Measurements from ENCODE around the gene MAP3K7.

MAP3K7 gene

DNA sequence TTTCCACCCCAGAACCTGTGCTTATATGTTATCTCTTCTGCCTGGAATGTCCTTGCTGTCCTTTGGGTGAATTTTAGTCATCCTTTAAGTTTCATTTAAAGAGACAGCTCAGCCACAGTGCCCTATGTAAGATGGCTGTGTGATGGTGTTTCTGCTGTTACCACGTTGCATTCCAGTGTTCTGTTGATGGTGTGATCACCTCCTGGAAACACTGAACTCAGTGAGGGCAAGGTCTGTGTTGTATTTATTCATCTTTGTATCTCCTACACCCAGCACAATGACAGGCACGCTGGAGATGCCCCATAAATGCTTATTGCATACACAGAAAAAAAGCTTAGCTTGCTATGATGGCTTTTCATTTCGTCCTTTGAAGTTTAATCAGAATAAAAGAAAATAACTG is 102.5 kb downstream of the MAP3K7 start:
- no peak for DNase-seq (ENCODE audit: low read depth)

GRCh38 chr6:90483956-90484355 is 102.9 kb downstream of the MAP3K7 start:
- no peak for DNase-seq (ENCODE audit: low read depth)

GRCh38 chr6:90483116-90483839 is 103.6 kb downstream of the MAP3K7 start:
- no peak for DNase-seq (ENCODE audit: low read depth)

DNA sequence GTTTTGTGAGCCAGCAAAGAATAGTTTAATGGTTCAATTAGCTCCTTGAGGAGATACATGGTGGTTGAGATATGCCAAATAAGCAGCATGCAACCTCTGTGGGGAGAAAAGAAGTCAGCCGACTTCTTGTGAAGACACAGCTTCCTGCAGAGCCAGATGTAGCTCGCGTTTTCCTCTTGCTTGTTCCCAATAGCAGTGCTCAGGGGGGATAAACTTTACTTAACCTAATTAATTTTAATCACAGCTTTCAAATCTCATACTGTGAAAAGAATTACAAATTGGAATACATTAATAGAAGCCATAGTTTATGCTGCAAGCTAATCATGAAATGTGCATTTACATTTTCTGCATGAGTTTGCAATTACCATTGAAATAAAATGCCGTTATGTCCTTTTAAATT is 106.2 kb downstream of the MAP3K7 start:
- DNase-seq (ENCODE audit: low read depth), result no peak

DNA sequence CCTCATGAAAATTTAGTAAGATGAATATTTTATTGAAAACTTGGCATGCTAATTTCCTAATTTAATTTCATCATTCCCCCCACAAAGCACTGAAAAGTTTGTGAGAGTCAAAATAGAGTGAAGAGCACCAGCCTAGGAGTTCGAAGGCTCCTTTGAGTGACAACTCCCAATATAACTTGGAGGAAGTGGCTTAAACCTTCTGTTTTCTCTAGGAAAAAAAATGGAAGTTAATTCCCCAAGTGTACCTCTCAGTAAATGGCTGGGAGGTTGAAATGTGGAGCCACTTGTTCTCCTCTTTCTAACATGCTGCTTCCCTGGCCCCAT is 107.3 kb downstream of the MAP3K7 start:
- no peak for DNase-seq (ENCODE audit: low read depth)

DNA sequence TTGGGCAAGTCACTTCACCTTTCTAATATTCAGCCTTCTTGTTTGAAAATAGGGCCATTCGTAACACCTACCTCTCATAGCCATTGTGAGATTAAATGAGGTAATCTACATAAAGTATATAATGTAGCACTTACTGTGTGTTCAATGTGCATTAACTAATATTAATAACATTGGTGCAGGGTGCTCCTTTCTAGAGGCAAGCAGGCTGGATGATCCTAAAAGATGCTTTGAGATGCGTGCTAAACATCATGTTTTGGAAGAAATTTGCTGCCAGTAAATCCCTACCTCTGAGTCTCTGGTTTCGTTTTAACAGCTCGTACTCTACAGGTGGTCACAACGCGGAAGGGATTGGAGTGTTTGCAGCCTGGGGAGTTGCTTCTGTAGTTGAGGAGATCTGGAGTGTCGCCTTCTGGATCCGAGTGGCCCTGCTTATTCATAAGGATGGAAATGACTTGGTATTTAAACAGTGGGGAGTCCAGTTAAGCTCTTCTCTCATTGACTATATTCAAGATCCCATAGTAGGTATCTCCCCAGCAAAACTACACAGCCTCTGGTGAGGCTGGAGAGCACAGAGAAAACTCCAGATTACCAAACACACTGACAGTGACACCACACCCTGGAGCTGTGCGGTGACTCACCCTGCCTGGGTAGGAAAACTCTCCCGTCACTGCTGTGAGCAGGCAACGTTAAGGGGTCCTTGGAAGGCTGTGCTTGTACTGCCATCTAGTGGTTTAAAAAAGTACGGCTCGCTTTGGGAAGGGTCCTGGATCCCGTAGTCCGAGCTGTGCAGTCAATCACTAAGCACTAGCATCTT is 107.9 kb downstream of the MAP3K7 start:
- peak; percentile 87 for DNase-seq (ENCODE audit: low read depth)

- no peak for DNase-seq (ENCODE audit: low read depth)
Measured at GRCh38 chr6:90478278-90478677, 108.6 kb downstream of the MAP3K7 start.

- DNase-seq (ENCODE audit: low read depth), result no peak
Measured at GRCh38 chr6:90477366-90477765, 109.5 kb downstream of the MAP3K7 start.

DNA sequence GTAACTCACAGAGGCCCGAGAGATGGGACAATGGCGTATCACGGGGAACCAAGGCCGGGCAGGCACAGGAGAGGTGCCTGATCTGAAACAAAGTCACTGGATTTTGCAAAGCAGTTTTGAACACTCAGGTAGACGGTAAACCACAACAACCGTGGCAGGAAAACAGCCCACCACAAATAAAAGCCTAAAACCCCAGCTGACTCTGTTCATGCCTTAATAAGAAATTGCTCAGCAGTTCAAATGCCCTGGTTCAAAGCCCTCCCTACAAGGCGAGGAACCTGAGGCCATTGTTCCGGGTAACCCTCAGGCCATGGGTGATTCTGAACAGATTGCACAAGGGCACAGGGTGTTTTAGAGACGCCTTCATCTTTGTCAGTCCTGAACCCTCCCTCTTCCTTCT is 114.2 kb downstream of the MAP3K7 start:
- no peak for DNase-seq (ENCODE audit: low read depth)

- DNase-seq (ENCODE audit: low read depth), result no peak
Measured at GRCh38 chr6:90471263-90471662, 115.6 kb downstream of the MAP3K7 start.

GRCh38 chr6:90469906-90470305 is 117.0 kb downstream of the MAP3K7 start:
- DNase-seq (ENCODE audit: low read depth), result no peak

DNA sequence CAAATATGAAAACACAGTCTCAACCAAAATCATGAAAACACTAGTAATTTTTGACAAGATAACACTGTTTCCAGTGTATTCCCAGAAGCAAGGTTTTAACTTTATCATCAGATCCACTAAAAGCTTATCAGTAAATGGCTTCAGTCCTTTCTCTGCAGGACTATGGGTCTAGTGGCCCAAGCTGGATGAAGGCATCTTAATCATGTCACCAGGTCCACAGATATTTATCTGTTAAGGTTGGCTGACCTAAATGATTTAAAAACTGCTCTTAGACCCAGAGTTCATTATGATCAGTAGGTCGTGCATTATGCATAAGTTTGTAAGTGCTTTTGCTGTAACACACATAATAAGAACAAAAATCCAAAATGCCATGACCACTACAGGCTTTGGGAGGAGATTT is 118.0 kb downstream of the MAP3K7 start:
- DNase-seq (ENCODE audit: low read depth), result no peak

- DNase-seq (ENCODE audit: low read depth), result no peak
Measured at GRCh38 chr6:90468080-90468479, 118.8 kb downstream of the MAP3K7 start.

- no peak for DNase-seq (ENCODE audit: low read depth)
Measured at GRCh38 chr6:90467546-90467945, 119.3 kb downstream of the MAP3K7 start.

- DNase-seq (ENCODE audit: low read depth), result no peak
Measured at GRCh38 chr6:90466154-90466940, 120.5 kb downstream of the MAP3K7 start.

- DNase-seq (ENCODE audit: low read depth), result no peak
Measured at GRCh38 chr6:90465686-90466085, 121.2 kb downstream of the MAP3K7 start.

- DNase-seq (ENCODE audit: low read depth), result no peak
Measured at GRCh38 chr6:90464507-90464906, 122.4 kb downstream of the MAP3K7 start.

DNA sequence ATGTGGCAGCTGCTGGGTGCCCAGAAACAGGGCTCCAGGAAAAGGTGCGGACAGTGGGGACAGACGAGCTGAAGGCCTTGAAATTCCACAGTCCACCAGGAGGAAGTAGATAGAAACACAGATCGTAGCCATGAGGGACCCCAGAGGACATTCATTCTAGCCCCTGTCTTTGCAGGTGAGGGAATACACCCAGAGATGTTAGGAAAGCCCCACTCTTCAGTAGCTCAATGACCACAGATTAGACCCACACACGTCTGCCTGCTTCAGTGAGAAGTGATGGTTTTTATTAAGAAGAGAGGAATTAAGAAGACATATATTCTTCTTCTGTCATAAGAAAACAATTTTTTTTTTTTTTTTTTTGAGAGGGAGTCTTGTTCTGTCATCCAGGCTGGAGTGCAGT is 123.0 kb downstream of the MAP3K7 start:
- DNase-seq (ENCODE audit: low read depth), result no peak
